KOPT-K1 (cell line): ENCODE measurements around the gene MLLT3.
"Not testable (repeated sequence)": the region's sequence is repeated elsewhere in the genome, so short reads cannot be mapped to it uniquely, and the experiment has no call there.

ENCODE experiments used
- H3K27ac ChIP-seq: fragments of 200-600 bp; sonication (generic); 2 replicates; pipeline ENCODE4 v1.5.1; 2016; ENCODE audit warnings: antibody characterized with exemption, mild to moderate bottlenecking, low read depth, low read length; ENCODE audit not compliant: poor library complexity, severe bottlenecking
- H3K36me3 ChIP-seq: fragments of 200-600 bp; sonication (generic); 2 replicates; pipeline ENCODE4 v1.5.1; 2017; ENCODE audit warnings: antibody characterized with exemption, mild to moderate bottlenecking, low read length, moderate library complexity; ENCODE audit not compliant: insufficient read depth
- H3K9me3 ChIP-seq: fragments of 200-600 bp; sonication (generic); 2 replicates; pipeline ENCODE4 v1.5.1; 2017; ENCODE audit warnings: antibody characterized with exemption, low read length, mild to moderate bottlenecking; ENCODE audit not compliant: insufficient read depth, poor library complexity, severe bottlenecking

MLLT3 gene

DNA sequence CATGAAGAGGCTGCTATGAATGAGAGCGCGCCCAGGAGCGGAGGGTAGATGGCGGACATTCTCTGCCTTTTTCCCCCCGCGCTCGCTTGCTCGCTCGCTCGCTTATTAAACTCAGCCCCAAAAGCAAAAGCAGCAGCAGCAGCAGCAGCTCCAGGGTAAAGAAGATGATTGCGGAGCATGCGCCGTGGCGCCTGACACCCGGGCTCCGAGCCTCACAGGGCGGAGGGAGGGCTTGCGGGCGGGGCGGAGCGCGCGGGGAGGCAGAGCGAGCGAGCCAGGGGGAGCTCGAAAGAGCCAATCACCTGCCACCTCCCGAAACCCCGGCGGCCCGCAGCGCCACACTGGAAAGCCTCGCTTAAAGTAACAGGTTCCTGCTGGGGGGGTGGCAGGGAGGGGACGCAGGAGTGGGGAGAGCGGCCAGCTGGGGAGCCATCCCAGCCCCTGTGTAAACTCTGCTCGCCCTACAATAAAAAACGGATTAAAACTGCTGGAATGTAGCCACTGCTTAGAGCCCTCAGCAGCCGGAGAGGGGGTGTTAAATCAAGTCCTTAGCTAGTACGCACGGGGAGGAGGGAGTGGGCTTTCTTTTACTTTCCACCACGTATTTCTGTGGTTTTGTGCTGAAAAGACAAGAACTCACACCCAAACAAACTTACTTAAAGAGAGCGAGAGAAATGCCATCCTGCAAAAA is at the start of gene MLLT3:
MLLT3 (minus strand) TSS at position 170 of the 691 bp plus-strand sequence.
- peak within 1 kb of the TSS; percentile 88 for H3K27ac ChIP-seq
- H3K9me3 ChIP-seq: no peaks in the 10 kb centered on the region
- H3K36me3 ChIP-seq: peaks cover 8% of the 10 kb centered on the region

DNA sequence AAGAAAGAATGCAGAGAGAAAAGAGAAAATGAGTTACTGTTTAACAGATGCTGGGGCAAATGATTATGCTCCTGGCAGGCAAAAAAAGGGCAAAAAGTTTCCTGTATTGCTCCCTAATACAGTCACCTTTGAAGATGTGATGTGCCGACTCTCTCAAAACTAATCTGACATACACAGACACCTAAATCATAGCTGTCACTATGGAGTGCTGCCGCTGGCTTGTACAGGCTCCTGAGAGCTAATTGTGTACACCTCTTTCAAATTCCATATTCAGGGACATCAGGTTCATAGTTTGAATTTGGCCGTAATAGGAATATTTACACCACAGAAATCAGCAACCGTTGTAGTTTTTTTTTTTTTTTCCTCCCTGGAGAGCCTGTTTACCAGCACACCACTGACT is 49.3 kb upstream of the MLLT3 start:
- Histone ChIP-seq H3K36me3 (no peaks in the 10 kb centered on the region), H3K9me3 (no peaks in the 10 kb centered on the region)

DNA sequence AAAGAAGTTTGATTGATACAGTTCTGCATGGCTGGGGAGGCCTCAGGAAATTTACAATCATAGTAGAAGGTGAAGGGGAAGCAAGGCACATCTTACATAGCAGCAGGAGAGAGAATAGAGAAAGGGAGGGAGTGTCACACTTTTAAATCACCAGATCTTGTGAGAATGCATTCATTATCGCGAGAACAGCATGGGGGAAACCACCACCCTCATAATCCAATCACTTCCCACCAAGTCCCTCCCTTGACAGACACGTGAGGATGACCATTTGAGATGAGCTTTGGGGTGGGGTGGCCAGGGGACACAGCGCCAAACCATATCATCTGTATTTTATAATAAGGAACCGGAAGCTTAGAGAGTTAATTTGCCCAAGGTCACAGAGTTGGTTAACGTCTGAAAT is 48.1 kb upstream of the MLLT3 start:
- H3K27ac ChIP-seq: no peak overlapping the region
- no peaks in the 10 kb centered on the region for H3K36me3 ChIP-seq
- H3K9me3 ChIP-seq: no peaks in the 10 kb centered on the region

More for the DNA sequence above, 49.3 kb upstream of the MLLT3 start:
- no peak overlapping the region for H3K27ac ChIP-seq

DNA sequence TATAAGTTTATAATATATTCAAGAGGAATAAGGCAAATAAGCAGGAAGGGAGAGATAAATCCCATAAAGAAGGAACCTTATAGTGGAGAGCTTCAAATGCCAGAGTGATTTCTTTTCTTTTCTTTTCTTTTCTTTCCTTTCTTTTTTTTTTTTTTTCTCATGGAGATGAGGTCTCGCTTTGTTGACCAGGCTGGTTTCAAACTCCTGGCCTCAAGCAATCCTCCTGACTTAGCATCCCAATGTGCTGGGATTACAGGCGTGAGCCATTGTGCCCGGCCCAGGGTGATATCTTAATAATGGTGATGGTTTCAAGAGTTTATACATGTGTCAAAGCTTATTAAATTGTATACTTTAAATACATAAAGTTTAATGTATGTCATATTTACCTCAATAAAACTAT is 42.2 kb upstream of the MLLT3 start:
- Histone ChIP-seq H3K9me3 (no peaks in the 10 kb centered on the region), H3K36me3 (no peaks in the 10 kb centered on the region), H3K27ac (no peak overlapping the region)

DNA sequence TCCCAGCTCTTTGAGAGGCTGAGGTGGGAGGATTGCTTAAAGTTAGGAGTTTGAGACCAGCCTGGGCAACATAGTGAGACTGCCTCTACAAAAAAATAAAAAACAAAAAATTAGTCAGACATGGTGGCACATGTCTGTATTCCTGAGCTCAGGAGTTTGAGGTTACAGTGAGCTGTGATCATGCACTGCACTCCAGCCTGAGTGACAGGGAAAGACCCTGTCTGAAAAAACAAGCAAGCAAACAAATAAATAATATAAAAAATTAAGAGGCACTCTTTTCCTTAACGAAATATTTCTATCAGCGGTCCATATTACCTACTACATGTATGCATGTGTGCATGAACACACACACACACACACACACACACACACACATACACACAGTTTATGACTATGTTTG is 40.8 kb upstream of the MLLT3 start:
- no peaks in the 10 kb centered on the region for H3K36me3 ChIP-seq
- peaks cover 7% of the 10 kb centered on the region for H3K9me3 ChIP-seq
- no peak overlapping the region for H3K27ac ChIP-seq

DNA sequence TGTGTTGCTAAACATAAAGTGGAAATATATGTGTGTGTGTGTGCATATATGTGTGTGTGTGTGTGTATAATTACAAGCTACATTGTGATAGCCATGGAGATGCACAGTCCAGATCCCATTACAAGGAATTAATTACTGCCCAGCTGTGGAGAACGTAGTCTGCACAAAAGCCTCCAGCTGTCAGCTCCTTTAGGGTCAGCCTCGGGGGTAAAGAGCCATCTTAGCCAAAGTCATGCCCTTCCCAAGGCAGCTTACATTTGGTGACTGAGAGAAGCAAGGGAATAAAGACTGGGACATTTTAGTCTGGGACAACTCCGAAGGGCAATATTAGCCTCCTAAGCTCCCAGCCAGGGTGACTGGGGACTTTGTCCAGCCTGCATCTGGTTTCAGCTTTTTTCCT is 39.9 kb upstream of the MLLT3 start:
- no peak overlapping the region for H3K27ac ChIP-seq
- no peaks in the 10 kb centered on the region for H3K36me3 ChIP-seq
- peaks cover 7% of the 10 kb centered on the region for H3K9me3 ChIP-seq

DNA sequence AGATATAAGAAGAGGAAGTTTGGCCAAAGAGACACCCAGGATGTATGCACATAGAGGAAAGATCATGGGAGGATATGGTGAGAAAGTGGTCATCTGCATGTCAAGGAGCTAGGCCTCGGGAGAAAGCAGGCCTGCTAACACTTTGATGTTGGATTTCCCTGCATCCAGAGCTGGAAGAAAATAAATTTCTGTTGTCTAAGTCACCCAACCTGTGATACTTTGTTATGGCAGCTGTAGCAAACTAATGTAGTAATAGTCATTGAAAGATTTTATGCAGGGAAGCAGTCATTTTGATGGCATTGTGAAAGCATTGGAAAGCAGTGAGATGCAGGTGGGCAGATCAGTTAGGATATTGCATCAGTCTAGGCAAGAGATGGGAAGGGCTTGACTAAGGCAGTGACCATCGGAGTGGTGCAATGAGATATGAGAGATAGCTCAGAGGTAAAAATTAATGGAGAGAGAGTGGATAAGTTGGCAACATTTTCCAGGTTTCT is 37.2 kb upstream of the MLLT3 start:
- Histone ChIP-seq H3K9me3 (peaks cover 7% of the 10 kb centered on the region), H3K27ac (no peak overlapping the region), H3K36me3 (no peaks in the 10 kb centered on the region)

DNA sequence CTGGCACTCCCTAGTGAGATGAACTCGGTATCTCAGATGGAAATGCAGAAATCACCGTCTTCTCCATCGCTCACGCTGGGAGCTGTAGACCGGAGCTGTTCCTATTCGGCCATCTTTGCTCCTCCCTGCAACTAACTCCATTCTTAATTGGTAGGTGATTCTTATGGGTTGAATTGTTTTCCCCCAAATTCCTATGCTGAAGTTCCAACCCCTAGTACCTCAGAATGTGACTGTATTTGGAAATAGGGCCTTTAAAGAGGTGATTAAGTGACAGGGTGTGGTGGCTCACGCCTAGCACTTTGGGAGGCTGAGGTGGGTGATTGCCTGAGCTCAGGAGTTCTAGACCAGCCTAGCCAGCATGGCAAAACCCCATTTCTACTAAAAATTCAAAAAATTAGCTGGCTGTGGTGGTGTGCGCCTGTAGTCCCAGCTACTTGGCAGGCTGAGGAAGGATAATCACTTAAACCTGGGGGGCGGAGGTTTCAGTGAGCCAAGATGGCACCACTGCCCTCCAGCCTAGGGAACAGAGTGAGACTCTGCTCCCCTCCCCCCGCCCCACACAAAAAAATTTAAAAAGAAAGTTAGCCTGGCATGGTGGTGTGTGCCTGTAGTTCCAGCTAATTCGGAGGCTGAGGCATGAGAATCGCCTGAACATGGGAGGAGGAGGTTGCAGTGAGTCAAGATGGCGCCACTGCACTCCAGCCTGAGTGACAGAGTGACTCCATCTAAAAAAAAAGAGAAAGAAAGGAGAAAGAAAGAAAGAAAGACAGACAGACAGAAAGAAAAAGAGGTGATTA is 36.6 kb upstream of the MLLT3 start:
- H3K27ac ChIP-seq: no peak overlapping the region
- H3K36me3 ChIP-seq: no peaks in the 10 kb centered on the region
- H3K9me3 ChIP-seq: peaks cover 7% of the 10 kb centered on the region

DNA sequence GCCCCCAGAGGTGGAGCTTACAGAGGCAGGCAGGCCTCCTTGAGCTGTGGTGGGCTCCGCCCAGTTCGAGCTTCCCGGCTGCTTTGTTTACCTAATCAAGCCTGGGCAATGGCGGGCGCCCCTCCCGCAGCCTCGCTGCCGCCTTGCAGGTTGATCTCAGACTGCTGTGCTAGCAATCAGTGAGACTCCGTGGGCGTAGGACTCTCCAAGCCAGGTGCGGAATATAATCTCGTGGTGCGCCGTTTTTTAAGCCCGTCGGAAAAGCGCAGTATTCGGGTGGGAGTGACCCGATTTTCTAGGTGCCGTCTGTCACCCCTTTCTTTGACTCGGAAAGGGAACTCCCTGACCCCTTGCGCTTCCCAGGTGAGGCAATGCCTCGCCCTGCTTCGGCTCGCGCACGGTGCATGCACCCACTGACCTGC is 36.0 kb upstream of the MLLT3 start:
- not testable (repeated sequence) for H3K36me3 ChIP-seq, H3K27ac ChIP-seq, H3K9me3 ChIP-seq

DNA sequence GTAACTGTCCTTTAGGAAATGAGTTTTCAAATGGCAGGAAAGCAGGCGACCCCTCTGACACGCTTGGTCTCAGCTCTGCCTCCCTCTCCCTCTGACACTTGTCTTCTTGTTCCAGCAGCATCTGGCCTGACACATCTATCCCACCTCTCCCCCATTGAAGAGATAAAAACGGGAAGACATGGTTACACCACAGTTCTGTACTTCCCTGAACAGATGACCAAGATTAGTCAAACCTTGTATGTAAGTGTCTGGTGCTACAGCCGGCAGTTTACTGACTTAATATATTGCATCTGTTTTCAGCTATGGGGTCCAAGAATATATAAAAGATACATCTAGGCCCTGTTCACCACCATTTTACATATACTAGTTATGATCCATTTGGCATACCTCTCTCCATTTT is 29.6 kb upstream of the MLLT3 start:
- H3K27ac ChIP-seq: no peak overlapping the region
- H3K9me3 ChIP-seq: no peaks in the 10 kb centered on the region
- H3K36me3 ChIP-seq: no peaks in the 10 kb centered on the region

DNA sequence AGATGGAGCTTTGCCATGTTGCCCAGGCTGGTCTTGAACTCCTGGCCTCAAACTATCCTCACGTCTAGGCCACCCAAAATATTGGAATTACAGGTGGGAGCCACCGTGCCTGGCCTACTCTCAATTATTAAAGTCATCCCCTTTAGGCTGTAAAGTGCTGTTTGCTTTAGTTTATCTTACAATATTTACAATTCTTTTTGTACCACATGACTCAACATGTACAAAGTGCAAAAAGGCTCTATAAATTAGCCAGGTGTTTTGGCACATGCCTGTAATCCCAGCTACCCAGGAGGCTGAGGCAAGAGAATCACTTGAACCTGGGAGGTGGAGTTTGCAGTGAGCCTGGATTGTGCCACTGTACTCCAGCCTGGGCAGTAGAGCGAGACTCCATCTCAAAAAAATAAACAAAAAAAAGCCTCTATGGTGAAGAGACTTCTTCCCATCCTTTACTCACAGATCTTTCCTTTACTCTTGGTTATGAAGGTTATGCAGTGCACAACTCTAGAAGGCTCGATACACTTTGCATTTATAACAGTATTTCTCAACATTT is 28.5 kb upstream of the MLLT3 start:
- Histone ChIP-seq H3K9me3 (no peaks in the 10 kb centered on the region), H3K36me3 (no peaks in the 10 kb centered on the region), H3K27ac (no peak overlapping the region)

DNA sequence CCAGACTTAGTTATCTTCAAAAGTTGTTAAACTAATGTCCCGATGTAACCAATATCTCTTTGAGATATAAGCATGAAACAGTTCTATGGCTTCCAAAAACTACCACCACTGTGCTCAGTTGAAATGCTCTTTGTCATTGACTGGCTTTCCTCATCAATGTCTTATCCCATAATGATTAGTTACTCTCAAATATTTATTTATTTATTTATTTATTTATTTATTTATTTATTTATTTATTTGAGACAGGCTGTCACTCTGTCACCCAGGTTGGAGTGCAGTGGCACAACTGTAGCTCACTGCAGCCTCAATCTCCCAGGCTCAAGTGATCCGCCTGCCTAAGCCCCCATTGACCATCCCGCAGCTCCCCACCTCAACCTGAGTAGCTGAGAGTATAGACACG is 28.0 kb upstream of the MLLT3 start:
- Histone ChIP-seq H3K36me3 (no peaks in the 10 kb centered on the region), H3K27ac (no peak overlapping the region), H3K9me3 (no peaks in the 10 kb centered on the region)

DNA sequence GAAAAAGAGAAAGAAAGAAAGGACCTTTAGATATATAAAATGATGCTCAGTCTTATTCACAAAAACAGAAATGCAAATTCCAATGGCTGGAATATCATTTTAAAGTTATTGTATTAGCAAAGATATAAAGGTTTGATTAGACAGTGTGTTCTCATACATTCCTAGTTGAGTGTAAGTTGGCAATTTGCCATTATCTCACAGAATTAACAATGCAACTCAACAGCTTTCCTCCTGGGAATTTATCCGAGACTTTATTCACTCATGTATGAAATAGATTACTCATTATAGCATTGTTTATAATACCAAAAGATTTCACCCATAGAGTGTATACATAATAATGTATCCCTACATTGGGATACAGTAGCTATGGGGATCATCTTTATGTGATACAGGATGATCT is 27.1 kb upstream of the MLLT3 start:
- H3K36me3 ChIP-seq: no peaks in the 10 kb centered on the region
- H3K9me3 ChIP-seq: no peaks in the 10 kb centered on the region
- H3K27ac ChIP-seq: no peak overlapping the region

DNA sequence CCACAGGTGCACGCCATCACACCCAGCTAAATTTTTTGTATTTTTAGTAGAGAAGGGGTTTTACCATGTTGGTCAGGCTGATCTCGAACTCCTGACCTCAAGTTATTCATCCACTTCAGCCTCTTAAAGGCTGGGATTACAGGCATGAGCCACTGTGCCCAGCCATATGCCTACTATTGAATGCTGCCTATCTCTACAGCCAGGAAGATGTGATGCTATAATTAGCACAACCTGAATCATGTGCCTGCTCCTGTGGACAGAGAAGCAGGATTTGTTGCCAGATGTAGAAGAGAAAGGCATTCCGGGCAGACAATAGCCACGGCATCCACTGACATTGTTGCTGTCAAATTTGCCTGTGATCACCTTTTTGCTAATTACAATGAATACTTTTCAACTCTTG is 24.4 kb upstream of the MLLT3 start:
- H3K9me3 ChIP-seq: no peaks in the 10 kb centered on the region
- no peak overlapping the region for H3K27ac ChIP-seq

DNA sequence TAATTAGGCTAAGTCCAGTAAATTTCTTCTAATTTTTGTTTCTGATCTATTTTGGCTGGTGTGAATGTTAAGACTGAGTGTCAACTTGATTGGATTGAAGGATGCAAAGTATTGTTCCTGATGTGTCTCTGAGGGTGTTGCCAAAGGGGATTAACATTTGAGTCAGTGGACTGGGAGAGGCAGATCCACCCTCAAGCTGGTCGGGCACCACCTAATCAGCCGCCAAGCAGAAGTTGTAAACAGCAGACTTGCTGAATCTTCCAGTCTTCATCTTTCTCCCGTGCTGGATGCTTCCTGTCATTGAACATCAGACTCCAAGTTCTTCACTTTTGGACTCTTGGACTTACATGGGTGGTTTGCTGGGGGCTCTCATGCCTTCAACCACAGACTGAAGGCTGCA is 21.4 kb upstream of the MLLT3 start:
- Histone ChIP-seq H3K27ac (no peak overlapping the region), H3K9me3 (no peaks in the 10 kb centered on the region), H3K36me3 (no peaks in the 10 kb centered on the region)

More for the DNA sequence above, 24.4 kb upstream of the MLLT3 start:
- no peaks in the 10 kb centered on the region for H3K36me3 ChIP-seq
